SK-N-SH (cell line): ENCODE results near the gene ARHGAP26. TPM values are rescaled to one million over a fixed set of nuclear protein-coding genes. Genes with fewer than 3 reads are reported as not detected.

ENCODE experiments used
- CTCF ChIA-PET: fragments of 300-600, 350-600 bp; formaldehyde crosslinking; extraction: SDS; loops from one replicate; lab custom pipeline; 2021; lab: Yijun Ruan, JAX
- POLR2A ChIA-PET: fragments of 350-600 bp; sonication (Branson Sonifier 250); formaldehyde crosslinking; extraction: SDS; loops from one replicate; lab custom pipeline; 2020; ENCODE audit warnings: antibody characterized with exemption, inconsistent platforms; lab: Yijun Ruan, JAX
- DNase-seq: peaks from one replicate; pipeline ENCODE4 v3.0.0; 2012
- H2AFZ ChIP-seq: fragments of 200-600 bp; sonication (generic); 2 replicates; pipeline ENCODE4 v1.8.1; 2016; ENCODE audit warnings: antibody characterized with exemption, mild to moderate bottlenecking, low read depth
- H3F3A ChIP-seq: fragments of 200-600 bp; sonication (generic); replicated peaks from 2 replicates; pipeline ENCODE3; 2016; ENCODE audit warnings: antibody characterized with exemption, mild to moderate bottlenecking; ENCODE audit not compliant: insufficient read depth
- H3K27ac ChIP-seq, 2 experiments: fragments of 200-500 bp in 1 of 2; fragments of 200-600 bp in 1 of 2; sonication (Bioruptor generic) in 1 of 2; sonication (generic), shearing (Covaris generic) in 1 of 2; 2 replicates each; pipeline versions ENCODE4 v1.5.1 to v1.6.1; 2014 to 2016; ENCODE audit warnings: low read depth in 2 of 2, inconsistent platforms in 1 of 2, low read length in 1 of 2, mild to moderate bottlenecking in 1 of 2, mixed read lengths in 1 of 2
- H3K27me3 ChIP-seq: fragments of 200-600 bp; sonication (generic), shearing (Covaris generic); 2 replicates; pipeline ENCODE4 v1.6.1; 2016; ENCODE audit warnings: mixed run types; ENCODE audit not compliant: insufficient read depth
- H3K36me3 ChIP-seq, 2 experiments: fragments of 200-500 bp in 1 of 2; fragments of 200-600 bp in 1 of 2; sonication (Bioruptor generic) in 1 of 2; sonication (generic) in 1 of 2; replicated peaks in 1 of 2; 2 replicates each; pipeline versions ENCODE3 to v1.5.1; 2014 to 2016; ENCODE audit warnings: low read length in 1 of 2, mild to moderate bottlenecking in 1 of 2; ENCODE audit not compliant: insufficient read depth in 2 of 2, control insufficient read depth in 1 of 2
- H3K4me1 ChIP-seq, 2 experiments: fragments of 200-500 bp in 1 of 2; fragments of 200-600 bp in 1 of 2; sonication (Bioruptor generic) in 1 of 2; sonication (generic), shearing (Covaris generic) in 1 of 2; 2 replicates each; pipeline versions ENCODE4 v1.5.1 to v1.6.1; 2014 to 2016; ENCODE audit warnings: low read depth in 1 of 2, low read length in 1 of 2, mixed run types in 1 of 2; ENCODE audit not compliant: insufficient read depth in 2 of 2, control insufficient read depth in 1 of 2
- H3K4me2 ChIP-seq: fragments of 200-600 bp; sonication (generic), shearing (Covaris generic); 2 replicates; pipeline ENCODE4 v1.6.1; 2017; ENCODE audit warnings: mixed run types
- H3K4me3 ChIP-seq, 2 experiments: fragments of 200-500 bp in 1 of 2; fragments of 200-600 bp in 1 of 2; sonication (Bioruptor generic) in 1 of 2; sonication (generic), shearing (Covaris generic) in 1 of 2; 2 replicates each; pipeline versions ENCODE4 v1.5.1 to v1.8.1; 2014 to 2016; ENCODE audit warnings: low read depth in 2 of 2, inconsistent platforms in 1 of 2, low read length in 1 of 2, mild to moderate bottlenecking in 1 of 2, mixed read lengths in 1 of 2, moderate library complexity in 1 of 2
- H3K79me2 ChIP-seq: fragments of 200-600 bp; sonication (generic); 2 replicates; pipeline ENCODE4 v1.8.1; 2017; ENCODE audit warnings: mild to moderate bottlenecking; ENCODE audit not compliant: insufficient read depth
- H3K9ac ChIP-seq: fragments of 200-600 bp; sonication (generic); 2 replicates; pipeline ENCODE4 v1.6.1; 2017; ENCODE audit warnings: mixed run types
- H3K9me2 ChIP-seq: fragments of 200-600 bp; sonication (generic); 2 replicates; pipeline ENCODE4 v1.6.1; 2017; ENCODE audit warnings: mixed run types
- H3K9me3 ChIP-seq: fragments of 200-600 bp; sonication (generic); 2 replicates; pipeline ENCODE4 v1.6.1; 2017; ENCODE audit warnings: mixed run types, mild to moderate bottlenecking, moderate library complexity
- H4K20me1 ChIP-seq: fragments of 200-600 bp; sonication (generic); 2 replicates; pipeline ENCODE4 v1.6.1; 2017; ENCODE audit warnings: mild to moderate bottlenecking, mixed run types; ENCODE audit not compliant: insufficient read depth
- ELF1 ChIP-seq: IDR thresholded peaks from 2 replicates; pipeline ENCODE4 v1.4.0; 2012
- EP300 ChIP-seq, 2 experiments: IDR thresholded peaks; 2 replicates each; pipeline versions ENCODE4 v1.4.0 to v1.6.1; 2012; ENCODE audit warnings: borderline replicate concordance in 1 of 2, low read depth in 1 of 2, low read length in 1 of 2
- FOXJ3 ChIP-seq: sonication (generic); formaldehyde crosslinking; IDR thresholded peaks from 2 replicates; pipeline ENCODE4 v1.5.1; 2020; ENCODE audit warnings: mild to moderate bottlenecking, missing genetic modification reagents
- MXI1 ChIP-seq: IDR thresholded peaks from 2 replicates; pipeline ENCODE4 v1.6.1; 2012; ENCODE audit warnings: mild to moderate bottlenecking, low read depth, low read length, improper control_type of control experiment
- POLR2AphosphoS5 ChIP-seq: IDR thresholded peaks from 2 replicates; pipeline ENCODE4 v1.6.1; 2012; ENCODE audit warnings: low read depth, low read length
- RCOR1 ChIP-seq: fragments of 150-350 bp; IDR thresholded peaks from 2 replicates; pipeline ENCODE4 v1.6.1; 2017; ENCODE audit warnings: antibody characterized with exemption, low read length
- RFX5 ChIP-seq: IDR thresholded peaks from 2 replicates; pipeline ENCODE4 v1.6.1; 2012; ENCODE audit warnings: mild to moderate bottlenecking, improper control_type of control experiment, low read length
- YY1 ChIP-seq: IDR thresholded peaks from 2 replicates; pipeline ENCODE4 v1.4.0; 2012; ENCODE audit warnings: low read depth, mild to moderate bottlenecking
- WGBS: methylation state at CpG from one replicate; pipeline ENCODE4 v1.1.6; 2017; ENCODE audit warnings: low lambda C conversion rate; 5-methylcytosine and 5-hydroxymethylcytosine counted together
- polyA plus RNA-seq, 3 experiments: library from polyadenylated mRNA; depleted of rRNA; stranded (reverse); fragments of >200 nt; gene quantifications; 2 replicates each; pipeline ENCODE4 v1.2.3, GENCODE V29; 2012
- TF ChIP-seq, protein P1 (sequence below): IDR thresholded peaks from 2 replicates; pipeline ENCODE4; 2012
- TF ChIP-seq, protein P2 (sequence below): IDR thresholded peaks from 2 replicates; pipeline ENCODE4 v1.4.0; 2012; ENCODE audit warnings: low read depth, borderline replicate concordance
- TF ChIP-seq, protein P3 (sequence below): IDR thresholded peaks from 2 replicates; pipeline ENCODE4 v1.6.1; 2012; ENCODE audit warnings: mild to moderate bottlenecking, low read depth, low read length, moderate library complexity
- TF ChIP-seq, protein P4 (sequence below): fragments of 150-350 bp; IDR thresholded peaks from 2 replicates; pipeline ENCODE4 v1.6.1; 2017; ENCODE audit warnings: antibody characterized with exemption, low read length, low read depth, borderline replicate concordance

ARHGAP26 gene
- polyA plus RNA-seq, 1 of the 3 experiments (the other 2 are of a cell fraction): 6.1 TPM

DNA sequence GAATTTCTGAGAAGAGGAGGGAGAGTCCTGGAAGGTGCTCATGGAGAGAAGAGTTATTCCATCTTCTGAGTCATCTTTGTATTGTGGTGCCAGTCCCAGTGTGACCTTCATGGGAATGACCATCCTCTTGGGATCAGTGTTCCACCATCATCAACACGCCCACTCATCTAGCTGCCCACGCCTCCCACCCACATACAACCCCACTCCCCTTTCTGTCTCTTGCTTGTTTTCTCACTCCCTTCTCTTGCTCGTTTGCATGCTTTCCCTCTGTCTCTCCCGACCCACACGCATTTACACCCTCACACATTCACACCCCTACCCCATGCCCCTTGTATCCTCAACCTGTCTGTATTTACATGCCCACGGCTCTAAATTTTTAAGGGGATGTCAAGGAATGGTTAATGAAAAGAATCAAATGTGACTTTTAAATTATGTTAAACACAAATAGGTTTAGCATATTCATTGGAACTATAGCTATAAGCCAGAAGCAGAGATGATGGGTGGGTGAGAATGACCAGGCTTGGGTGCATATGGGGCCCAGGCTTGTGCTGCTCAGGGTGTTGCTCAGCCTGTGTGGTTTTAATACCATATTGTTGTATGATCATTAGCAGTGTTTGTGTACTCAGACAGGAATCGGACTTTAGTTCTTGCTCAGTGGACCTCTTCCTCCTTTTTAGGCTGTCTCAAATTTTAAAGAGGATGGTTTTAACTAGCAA is 160.4 kb downstream of the ARHGAP26 start:
- CTCF ChIA-PET: interaction anchor here (1.0 to 1.3 kb wide), 2 partner anchors 9 to 72 kb away, joined by 3 to 4 read pairs; no protein-coding TSS in a partner anchor
- Histone ChIP-seq H3K4me1 (peaks cover 6 to 8% of the 10 kb centered on the region in 2 experiments; a peak in 3 of 4 replicates), H4K20me1 (no peaks in the 10 kb centered on the region), H3K27me3 (no peaks in the 10 kb centered on the region), H3K79me2 (no peaks in the 10 kb centered on the region), H3K9me2 (no peaks in the 10 kb centered on the region)
- 93% methylated on average over 7 of the region's 7 CpGs for WGBS
- TF ChIP-seq, protein P1, sequence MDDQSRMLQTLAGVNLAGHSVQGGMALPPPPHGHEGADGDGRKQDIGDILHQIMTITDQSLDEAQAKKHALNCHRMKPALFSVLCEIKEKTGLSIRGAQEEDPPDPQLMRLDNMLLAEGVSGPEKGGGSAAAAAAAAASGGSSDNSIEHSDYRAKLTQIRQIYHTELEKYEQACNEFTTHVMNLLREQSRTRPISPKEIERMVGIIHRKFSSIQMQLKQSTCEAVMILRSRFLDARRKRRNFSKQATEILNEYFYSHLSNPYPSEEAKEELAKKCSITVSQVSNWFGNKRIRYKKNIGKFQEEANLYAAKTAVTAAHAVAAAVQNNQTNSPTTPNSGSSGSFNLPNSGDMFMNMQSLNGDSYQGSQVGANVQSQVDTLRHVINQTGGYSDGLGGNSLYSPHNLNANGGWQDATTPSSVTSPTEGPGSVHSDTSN: no peak
- TF ChIP-seq RFX5 (no peak), POLR2AphosphoS5 (no peak), ELF1 (no peak), YY1 (no peak), EP300 (IDR thresholded peaks at IDR 0.05; ENCODE audit: borderline replicate concordance in 1 of 2, low read depth in 1 of 2, low read length in 1 of 2) (no peak), FOXJ3 (no peak), RCOR1 (no peak), MXI1 (no peak)
- TF ChIP-seq, protein P2, sequence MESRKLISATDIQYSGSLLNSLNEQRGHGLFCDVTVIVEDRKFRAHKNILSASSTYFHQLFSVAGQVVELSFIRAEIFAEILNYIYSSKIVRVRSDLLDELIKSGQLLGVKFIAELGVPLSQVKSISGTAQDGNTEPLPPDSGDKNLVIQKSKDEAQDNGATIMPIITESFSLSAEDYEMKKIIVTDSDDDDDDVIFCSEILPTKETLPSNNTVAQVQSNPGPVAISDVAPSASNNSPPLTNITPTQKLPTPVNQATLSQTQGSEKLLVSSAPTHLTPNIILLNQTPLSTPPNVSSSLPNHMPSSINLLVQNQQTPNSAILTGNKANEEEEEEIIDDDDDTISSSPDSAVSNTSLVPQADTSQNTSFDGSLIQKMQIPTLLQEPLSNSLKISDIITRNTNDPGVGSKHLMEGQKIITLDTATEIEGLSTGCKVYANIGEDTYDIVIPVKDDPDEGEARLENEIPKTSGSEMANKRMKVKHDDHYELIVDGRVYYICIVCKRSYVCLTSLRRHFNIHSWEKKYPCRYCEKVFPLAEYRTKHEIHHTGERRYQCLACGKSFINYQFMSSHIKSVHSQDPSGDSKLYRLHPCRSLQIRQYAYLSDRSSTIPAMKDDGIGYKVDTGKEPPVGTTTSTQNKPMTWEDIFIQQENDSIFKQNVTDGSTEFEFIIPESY: no peak
- TF ChIP-seq, protein P3, sequence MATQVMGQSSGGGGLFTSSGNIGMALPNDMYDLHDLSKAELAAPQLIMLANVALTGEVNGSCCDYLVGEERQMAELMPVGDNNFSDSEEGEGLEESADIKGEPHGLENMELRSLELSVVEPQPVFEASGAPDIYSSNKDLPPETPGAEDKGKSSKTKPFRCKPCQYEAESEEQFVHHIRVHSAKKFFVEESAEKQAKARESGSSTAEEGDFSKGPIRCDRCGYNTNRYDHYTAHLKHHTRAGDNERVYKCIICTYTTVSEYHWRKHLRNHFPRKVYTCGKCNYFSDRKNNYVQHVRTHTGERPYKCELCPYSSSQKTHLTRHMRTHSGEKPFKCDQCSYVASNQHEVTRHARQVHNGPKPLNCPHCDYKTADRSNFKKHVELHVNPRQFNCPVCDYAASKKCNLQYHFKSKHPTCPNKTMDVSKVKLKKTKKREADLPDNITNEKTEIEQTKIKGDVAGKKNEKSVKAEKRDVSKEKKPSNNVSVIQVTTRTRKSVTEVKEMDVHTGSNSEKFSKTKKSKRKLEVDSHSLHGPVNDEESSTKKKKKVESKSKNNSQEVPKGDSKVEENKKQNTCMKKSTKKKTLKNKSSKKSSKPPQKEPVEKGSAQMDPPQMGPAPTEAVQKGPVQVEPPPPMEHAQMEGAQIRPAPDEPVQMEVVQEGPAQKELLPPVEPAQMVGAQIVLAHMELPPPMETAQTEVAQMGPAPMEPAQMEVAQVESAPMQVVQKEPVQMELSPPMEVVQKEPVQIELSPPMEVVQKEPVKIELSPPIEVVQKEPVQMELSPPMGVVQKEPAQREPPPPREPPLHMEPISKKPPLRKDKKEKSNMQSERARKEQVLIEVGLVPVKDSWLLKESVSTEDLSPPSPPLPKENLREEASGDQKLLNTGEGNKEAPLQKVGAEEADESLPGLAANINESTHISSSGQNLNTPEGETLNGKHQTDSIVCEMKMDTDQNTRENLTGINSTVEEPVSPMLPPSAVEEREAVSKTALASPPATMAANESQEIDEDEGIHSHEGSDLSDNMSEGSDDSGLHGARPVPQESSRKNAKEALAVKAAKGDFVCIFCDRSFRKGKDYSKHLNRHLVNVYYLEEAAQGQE: no peak
- TF ChIP-seq, protein P4, sequence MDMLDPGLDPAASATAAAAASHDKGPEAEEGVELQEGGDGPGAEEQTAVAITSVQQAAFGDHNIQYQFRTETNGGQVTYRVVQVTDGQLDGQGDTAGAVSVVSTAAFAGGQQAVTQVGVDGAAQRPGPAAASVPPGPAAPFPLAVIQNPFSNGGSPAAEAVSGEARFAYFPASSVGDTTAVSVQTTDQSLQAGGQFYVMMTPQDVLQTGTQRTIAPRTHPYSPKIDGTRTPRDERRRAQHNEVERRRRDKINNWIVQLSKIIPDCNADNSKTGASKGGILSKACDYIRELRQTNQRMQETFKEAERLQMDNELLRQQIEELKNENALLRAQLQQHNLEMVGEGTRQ: no peak
- TF ChIP-seq, all 33 proteins: peak for 0
- H3K36me3 ChIP-seq: peaks cover 0 to 30% of the 10 kb centered on the region in 2 experiments
- no peak for DNase-seq
- no peaks in the 10 kb centered on the region for H3F3A ChIP-seq
- no peaks in the 10 kb centered on the region for H3K9me3 ChIP-seq
- H2AFZ ChIP-seq: no peak overlapping the region
- H3K4me3 ChIP-seq: no peak overlapping the region
- H3K27ac ChIP-seq: no peak overlapping the region
- POLR2A ChIA-PET: no interaction called here
- no peak overlapping the region for H3K4me2 ChIP-seq
- no peak overlapping the region for H3K9ac ChIP-seq
